Daoy (cell line): ENCODE measurements around the gene TP53BP1. TPM values are rescaled to one million over a fixed set of nuclear protein-coding genes. Genes with fewer than 3 reads are reported as not detected.
"Not testable (repeated sequence)": the region's sequence is repeated elsewhere in the genome, so short reads cannot be mapped to it uniquely, and the experiment has no call there.

Experiments used
- DNase-seq: peaks from one replicate; pipeline ENCODE4 v3.0.0-alpha.2; 2015; ENCODE audit warnings: low read depth
- total RNA-seq: library from RNA; depleted of rRNA; stranded (reverse); fragments of >200 nt; shearing (Covaris generic); gene quantifications from 2 replicates; pipeline ENCODE4 v1.2.3, GENCODE V29; 2014; rRNA removed

TP53BP1 gene, protein sequence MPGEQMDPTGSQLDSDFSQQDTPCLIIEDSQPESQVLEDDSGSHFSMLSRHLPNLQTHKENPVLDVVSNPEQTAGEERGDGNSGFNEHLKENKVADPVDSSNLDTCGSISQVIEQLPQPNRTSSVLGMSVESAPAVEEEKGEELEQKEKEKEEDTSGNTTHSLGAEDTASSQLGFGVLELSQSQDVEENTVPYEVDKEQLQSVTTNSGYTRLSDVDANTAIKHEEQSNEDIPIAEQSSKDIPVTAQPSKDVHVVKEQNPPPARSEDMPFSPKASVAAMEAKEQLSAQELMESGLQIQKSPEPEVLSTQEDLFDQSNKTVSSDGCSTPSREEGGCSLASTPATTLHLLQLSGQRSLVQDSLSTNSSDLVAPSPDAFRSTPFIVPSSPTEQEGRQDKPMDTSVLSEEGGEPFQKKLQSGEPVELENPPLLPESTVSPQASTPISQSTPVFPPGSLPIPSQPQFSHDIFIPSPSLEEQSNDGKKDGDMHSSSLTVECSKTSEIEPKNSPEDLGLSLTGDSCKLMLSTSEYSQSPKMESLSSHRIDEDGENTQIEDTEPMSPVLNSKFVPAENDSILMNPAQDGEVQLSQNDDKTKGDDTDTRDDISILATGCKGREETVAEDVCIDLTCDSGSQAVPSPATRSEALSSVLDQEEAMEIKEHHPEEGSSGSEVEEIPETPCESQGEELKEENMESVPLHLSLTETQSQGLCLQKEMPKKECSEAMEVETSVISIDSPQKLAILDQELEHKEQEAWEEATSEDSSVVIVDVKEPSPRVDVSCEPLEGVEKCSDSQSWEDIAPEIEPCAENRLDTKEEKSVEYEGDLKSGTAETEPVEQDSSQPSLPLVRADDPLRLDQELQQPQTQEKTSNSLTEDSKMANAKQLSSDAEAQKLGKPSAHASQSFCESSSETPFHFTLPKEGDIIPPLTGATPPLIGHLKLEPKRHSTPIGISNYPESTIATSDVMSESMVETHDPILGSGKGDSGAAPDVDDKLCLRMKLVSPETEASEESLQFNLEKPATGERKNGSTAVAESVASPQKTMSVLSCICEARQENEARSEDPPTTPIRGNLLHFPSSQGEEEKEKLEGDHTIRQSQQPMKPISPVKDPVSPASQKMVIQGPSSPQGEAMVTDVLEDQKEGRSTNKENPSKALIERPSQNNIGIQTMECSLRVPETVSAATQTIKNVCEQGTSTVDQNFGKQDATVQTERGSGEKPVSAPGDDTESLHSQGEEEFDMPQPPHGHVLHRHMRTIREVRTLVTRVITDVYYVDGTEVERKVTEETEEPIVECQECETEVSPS (N-terminal part only)
- total RNA-seq = 30.6 TPM in 2 replicates

DNA sequence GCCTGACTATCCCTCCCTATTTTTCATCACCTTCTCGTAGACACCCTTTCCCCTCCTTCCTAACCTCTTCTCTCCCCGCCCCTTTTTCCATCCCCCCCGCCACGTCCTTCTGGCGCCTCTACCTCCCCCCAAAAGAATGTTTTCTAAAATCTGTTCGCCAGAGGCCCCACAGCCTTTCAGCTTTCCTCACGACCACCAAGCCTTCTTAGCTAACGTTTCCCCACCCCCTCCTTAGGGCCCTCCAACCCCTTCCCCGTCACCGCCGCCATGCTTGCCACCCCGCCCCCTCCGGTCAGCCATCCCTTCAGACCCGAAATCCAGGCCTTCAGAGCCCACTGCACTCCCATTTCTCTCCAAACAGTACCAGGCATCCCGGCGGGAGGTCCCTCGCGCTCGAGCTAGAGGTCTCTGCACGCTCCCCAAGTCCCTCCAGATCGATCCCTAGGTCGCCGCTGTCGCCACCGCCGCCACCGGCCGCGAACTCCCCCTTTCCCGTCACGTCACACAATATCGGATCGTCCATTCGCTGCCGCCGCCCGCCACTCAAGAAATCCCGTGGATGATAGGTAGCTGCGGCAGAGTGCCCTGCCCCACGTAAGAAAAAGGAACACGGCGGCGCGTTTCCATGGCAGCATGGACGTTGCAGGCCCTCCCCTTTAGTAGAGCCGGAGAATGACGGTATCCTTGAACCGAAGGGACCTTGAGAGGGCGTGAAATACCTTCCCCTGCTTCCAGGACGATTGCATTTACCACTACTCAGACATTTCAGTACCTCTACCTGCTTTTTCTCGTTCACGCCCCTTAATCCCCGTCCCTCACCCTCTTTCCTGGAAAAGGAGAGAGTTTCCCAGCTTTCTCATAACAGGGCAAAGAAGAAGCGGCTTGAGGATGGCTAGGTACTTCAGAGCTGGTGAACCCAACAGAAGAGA, at the start of gene TP53BP1:
Gene TP53BP1 (minus strand): TSS at position 484 of the 929 bp plus-strand sequence. CDS start 113 bp downstream, at position 371.
- peak; percentile 96 for DNase-seq

DNA sequence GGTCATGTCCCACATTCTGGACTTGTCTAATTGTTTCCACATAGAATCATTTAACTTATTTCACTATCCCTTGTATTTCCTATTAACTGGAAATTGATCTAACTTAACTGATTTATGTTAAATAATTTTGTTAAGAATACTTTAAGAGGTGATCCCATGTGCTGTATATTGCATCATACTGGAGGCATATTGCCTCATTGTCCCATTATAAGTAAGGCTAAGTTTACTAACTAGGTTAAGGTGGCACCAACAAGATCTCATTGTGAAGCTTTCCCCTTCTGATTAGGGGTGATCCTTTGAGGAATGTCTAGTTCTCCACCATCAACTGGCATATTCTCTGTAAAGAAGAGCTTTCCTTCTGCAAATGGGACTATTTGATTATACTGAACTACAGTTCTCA, 48.8 kb upstream of the TP53BP1 start:
- DNase-seq = no peak

DNA sequence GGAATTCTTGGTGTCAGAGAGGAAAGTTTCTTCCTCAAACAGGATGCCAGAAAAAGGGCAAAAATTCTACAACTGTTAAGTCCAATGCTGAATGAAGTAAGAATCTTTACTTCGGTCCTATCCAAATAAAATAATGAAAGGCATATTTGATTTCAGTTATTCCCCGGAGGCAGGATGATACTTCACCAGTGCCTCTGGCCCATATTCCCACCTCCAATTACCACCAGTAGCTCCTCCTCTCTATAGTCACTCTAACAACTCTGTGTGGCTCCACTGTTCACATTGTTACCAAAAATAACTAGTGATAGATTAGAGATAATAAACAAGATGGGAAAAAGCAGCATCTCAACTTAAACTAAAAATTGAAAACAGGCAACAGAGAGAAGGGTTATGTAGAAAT, 45.1 kb upstream of the TP53BP1 start:
- no peak for DNase-seq

DNA sequence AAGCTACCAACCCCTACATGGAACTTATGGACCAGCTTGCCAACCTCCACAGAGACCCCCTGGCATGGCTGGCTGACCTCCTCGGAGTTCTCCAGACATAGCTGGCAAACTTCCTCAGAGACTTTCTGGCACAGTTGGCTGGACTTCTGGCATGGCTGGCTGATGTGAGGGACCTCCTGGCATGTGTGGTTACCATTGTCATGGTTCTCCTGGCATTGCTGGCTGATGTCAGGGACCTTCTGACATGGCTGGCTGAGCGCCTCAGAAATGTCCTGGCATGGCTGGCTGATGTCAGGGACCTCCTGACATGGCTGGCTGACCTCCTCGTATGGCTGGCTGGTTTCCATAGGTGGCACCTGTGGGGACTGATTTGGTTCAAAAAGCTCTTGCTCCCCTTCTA, 41.9 kb upstream of the TP53BP1 start:
- DNase-seq = no peak

DNA sequence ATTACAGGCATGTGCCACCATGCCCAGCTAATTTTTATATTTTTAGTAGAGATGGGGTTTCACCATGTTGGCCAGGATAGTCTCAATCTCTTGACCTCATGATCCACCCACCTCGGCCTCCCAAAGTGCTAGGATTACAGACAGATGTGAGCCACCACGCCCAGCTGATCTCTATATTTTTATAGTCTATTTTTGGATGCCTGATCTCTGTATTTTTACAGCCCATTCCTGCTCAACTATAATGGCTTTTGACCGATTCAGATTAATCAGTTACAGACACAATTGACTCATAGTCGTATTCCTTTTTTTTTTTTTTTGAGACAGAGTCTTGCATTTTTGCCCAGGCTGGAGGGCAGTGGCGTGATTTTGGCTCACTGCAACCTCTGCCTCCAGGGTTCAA, 39.9 kb upstream of the TP53BP1 start:
- not testable (repeated sequence) for DNase-seq

DNA sequence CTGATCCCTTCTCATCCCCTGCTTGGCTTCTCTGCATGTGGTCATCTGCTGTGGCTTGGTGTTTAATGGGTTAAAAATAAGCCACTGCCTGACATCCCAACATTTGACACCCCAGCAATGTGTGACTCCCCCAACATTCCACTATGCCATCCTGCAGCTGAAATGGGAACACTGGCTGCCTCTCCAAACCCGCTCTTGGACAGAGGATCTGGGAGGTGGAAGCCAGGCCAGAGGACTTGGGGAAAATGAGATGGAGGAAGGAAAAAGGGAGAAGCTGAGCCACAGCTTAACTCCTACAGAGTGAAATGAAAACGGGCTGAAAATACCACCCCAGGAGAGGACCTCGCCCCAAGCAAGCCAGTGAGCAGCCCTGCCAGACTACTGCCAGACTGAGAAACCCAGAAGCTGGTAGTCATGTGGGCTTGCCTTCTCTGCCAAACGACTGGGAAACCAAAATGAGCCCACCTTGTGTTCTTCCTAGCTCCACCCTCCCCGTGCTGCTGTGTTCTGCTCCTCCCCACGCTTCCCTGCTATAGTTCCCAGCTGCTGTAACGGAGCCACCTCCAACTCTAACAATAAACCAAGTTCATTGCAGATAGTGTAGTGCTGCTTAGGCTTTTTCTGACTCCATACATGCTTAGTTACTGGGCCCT, 38.2 kb upstream of the TP53BP1 start:
- DNase-seq = no peak

DNA sequence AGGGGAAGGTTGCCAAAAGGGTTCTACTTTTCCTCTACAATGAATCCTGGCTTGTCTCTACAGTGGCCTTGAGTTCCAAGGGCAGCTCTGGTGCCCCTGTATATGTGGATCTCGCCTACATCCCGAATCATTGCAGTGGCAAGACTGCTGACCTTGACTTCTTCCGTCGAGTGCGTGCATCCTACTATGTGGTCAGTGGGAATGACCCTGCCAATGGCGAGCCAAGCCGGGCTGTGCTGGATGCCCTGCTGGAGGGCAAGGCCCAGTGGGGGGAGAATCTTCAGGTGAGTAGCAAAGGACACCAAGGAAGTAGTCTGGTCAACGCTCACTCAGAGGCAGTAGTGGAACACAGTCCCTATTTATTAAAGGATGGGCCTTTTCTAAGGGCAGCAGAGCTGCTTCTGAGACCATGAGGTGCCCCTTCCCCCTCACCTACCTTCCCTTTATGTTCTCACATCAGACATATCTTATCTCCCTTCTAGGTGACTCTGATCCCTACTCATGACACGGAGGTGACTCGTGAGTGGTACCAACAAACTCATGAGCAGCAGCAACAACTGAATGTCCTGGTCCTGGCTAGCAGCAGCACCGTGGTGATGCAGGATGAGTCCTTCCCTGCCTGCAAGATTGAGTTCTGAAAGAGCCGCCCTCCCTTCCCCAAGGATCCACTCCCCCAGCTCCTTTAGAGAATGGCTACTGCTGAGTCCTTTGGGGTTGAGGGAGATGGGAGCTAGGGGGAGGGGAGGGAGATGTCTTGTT, 36.8 kb upstream of the TP53BP1 start:
- no peak for DNase-seq

DNA sequence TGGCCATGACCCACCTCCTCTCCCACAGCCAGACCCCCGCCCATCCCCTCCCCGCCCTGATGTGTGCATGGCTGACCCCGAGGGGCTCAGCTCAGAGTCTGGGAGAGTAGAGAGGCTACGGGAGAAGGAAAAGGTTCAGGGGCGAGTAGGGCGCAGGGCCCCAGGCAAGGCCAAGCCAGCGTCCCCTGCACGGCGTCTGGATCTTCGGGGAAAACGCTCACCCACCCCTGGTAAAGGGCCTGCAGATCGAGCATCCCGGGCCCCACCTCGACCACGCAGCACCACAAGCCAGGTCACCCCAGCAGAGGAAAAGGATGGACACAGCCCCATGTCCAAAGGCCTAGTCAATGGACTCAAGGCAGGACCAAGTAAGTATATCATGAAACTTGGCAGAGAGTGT, 36.2 kb upstream of the TP53BP1 start:
- no peak for DNase-seq

DNA sequence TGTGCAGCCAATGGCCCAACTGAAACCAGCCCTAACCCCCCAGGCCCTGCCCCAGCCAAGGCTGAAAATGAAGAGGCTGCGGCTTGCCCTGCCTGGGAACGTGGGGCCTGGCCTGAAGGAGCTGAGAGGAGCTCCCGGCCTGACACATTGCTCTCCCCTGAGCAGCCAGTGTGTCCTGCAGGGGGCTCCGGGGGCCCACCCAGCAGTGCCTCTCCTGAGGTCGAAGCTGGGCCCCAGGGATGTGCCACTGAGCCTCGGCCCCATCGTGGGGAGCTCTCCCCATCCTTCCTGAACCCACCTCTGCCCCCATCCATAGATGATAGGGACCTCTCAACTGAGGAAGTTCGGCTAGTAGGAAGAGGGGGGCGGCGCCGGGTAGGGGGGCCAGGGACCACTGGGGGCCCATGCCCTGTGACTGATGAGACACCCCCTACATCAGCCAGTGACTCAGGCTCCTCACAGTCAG, 35.6 kb upstream of the TP53BP1 start:
- DNase-seq = no peak

DNA sequence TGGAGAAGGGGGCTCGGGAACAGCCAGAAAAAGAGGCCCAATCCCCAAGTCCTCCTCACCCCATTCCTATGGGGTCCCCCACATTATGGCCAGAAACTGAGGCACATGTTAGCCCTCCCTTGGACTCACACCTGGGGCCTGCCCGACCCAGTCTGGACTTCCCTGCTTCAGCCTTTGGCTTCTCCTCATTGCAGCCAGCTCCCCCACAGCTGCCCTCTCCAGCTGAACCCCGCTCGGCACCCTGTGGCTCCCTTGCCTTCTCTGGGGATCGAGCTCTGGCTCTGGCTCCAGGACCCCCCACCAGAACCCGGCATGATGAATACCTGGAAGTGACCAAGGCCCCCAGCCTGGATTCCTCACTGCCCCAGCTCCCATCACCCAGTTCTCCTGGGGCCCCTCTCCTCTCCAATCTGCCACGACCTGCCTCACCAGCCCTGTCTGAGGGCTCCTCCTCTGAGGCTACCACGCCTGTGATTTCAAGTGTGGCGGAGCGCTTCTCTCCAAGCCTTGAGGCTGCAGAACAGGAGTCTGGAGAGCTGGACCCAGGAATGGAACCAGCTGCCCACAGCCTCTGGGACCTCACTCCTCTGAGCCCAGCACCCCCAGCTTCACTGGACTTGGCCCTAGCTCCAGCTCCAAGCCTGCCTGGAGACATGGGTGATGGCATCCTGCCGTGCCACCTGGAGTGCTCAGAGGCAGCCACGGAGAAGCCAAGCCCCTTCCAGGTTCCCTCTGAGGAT, 35.0 kb upstream of the TP53BP1 start:
- DNase-seq = no peak

DNA sequence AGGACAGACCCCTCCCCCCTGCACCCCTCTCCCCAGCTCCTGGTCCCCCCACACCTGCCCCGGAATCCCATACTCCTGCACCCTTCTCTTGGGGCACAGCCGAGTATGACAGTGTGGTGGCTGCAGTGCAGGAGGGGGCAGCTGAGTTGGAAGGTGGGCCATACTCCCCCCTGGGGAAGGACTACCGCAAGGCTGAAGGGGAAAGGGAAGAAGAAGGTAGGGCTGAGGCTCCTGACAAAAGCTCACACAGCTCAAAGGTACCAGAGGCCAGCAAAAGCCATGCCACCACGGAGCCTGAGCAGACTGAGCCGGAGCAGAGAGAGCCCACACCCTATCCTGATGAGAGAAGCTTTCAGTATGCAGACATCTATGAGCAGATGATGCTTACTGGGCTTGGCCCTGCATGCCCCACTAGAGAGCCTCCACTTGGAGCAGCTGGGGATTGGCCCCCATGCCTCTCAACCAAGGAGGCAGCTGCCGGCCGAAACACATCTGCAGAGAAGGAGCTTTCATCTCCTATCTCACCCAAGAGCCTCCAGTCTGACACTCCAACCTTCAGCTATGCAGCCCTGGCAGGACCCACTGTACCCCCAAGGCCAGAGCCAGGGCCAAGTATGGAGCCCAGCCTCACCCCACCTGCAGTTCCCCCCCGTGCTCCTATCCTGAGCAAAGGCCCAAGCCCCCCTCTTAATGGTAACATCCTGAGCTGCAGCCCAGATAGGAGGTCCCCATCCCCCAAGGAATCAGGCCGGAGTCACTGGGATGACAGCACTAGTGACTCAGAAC, 34.3 kb upstream of the TP53BP1 start:
- no peak for DNase-seq

DNA sequence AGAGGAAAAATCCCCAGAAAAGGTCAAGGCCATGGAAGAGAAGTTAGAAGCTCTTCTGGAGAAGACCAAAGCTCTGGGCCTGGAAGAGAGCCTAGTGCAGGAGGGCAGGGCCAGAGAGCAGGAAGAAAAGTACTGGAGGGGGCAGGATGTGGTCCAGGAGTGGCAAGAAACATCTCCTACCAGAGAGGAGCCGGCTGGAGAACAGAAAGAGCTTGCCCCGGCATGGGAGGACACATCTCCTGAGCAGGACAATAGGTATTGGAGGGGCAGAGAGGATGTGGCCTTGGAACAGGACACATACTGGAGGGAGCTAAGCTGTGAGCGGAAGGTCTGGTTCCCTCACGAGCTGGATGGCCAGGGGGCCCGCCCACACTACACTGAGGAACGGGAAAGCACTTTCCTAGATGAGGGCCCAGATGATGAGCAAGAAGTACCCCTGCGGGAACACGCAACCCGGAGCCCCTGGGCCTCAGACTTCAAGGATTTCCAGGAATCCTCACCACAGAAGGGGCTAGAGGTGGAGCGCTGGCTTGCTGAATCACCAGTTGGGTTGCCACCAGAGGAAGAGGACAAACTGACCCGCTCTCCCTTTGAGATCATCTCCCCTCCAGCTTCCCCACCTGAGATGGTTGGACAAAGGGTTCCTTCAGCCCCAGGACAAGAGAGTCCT, 33.4 kb upstream of the TP53BP1 start:
- no peak for DNase-seq

DNA sequence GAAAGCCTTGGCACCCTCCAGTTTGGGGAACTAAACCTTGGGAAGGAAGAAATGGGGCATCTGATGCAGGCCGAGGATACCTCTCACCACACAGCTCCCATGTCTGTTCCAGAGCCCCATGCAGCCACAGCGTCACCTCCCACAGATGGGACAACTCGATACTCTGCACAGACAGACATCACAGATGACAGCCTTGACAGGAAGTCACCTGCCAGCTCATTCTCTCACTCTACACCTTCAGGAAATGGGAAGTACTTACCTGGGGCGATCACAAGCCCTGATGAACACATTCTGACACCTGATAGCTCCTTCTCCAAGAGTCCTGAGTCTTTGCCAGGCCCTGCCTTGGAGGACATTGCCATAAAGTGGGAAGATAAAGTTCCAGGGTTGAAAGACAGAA, 32.2 kb upstream of the TP53BP1 start:
- no peak for DNase-seq

DNA sequence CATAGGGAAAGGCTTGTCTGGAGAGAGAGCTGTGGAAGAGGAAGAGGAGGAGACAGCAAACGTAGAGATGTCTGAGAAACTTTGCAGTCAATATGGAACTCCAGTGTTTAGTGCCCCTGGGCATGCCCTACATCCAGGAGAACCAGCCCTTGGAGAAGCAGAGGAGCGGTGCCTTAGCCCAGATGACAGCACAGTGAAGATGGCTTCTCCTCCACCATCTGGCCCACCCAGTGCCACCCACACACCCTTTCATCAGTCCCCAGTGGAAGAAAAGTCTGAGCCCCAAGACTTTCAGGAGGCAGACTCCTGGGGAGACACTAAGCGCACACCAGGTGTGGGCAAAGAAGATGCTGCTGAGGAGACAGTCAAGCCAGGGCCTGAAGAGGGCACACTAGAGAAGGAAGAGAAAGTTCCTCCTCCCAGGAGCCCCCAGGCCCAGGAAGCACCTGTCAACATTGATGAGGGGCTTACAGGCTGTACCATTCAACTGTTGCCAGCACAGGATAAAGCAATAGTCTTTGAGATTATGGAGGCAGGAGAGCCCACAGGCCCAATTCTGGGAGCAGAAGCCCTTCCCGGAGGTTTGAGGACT, 31.4 kb upstream of the TP53BP1 start:
- no peak for DNase-seq

DNA sequence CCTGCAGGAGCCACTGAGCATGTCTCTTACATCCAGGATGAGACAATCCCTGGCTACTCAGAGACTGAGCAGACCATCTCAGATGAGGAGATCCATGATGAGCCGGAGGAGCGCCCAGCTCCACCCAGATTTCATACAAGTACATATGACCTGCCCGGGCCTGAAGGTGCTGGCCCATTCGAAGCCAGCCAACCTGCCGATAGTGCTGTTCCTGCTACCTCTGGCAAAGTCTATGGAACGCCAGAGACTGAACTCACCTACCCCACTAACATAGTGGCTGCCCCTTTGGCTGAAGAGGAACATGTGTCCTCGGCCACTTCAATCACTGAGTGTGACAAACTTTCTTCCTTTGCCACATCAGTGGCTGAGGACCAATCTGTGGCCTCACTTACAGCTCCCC, 30.7 kb upstream of the TP53BP1 start:
- no peak for DNase-seq

DNA sequence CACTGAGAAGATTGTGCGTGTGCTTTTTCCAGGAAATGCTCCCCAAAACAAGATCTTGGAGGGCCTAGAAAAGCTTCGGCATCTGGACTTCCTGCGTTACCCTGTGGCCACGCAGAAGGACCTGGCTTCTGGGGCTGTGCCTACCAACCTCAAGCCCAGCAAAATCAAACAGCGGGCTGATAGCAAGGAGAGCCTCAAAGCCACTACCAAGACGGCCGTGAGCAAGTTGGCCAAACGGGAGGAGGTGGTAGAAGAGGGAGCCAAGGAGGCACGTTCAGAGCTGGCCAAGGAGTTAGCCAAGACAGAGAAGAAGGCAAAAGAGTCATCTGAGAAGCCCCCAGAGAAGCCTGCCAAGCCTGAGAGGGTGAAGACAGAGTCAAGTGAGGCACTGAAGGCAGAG, 29.3 kb upstream of the TP53BP1 start:
- DNase-seq = no peak

DNA sequence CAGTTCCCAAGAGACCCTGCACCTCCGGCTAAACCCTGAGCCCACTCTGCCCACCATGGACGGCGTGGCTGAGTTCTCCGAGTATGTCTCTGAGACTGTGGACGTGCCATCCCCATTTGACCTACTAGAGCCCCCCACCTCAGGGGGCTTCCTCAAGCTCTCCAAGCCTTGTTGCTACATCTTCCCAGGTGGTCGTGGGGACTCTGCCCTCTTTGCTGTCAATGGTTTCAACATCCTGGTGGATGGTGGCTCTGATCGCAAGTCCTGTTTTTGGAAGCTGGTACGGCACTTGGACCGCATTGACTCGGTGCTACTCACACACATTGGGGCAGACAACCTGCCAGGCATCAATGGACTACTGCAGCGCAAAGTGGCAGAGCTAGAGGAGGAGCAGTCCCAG, 28.5 kb upstream of the TP53BP1 start:
- DNase-seq = no peak
